SK-N-SH treated with all-trans-retinoic acid at 6 μM for 48 hours (cell line): ENCODE data around the gene ORC3.

Experiments
- RARB ChIP-seq: fragments of 250-450 bp; sonication (Bioruptor Pico); IDR thresholded peaks from 2 replicates; pipeline ENCODE4 v1.8.0; 2021; ENCODE audit warnings: mild to moderate bottlenecking, moderate library complexity
- SNAI2 ChIP-seq: fragments of 250-450 bp; sonication (Bioruptor Pico); IDR thresholded peaks from 2 replicates; pipeline ENCODE4 v1.5.0; 2020; ENCODE audit warnings: mild to moderate bottlenecking, moderate library complexity

DNA sequence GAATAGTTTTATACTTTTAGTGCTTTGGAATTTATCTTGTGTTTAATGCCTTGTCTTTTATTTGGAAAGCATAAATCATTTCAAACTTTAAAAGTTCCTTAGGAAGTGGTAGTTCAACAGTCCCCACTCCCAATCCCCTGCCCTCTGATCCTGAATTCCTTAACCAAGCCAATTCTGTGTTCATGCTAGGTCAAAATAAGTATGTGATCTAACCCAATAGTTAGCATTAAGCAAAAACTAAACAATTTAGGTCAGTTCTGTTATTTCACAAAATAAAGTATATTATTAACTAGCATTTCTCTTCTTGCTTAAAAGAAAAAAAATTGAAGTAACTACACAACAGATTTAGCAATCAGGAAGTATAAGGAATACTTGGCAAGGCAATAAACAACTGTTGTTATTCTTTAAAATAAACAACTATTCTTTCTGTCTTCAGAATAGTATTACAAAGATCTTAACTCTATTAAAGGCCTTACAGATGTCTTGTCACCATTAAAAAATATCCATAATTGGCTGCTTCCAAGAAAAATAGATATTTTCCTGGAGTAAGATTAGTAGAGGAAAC lies 75.1 kb downstream of the ORC3 start:
- TF ChIP-seq RARB (CRISPR knock-in tag) (no peak), SNAI2 (CRISPR knock-in tag) (no peak)
